ENCODE data around the gene F12. TPM values are rescaled to one million over a fixed set of nuclear protein-coding genes. Genes with fewer than 3 reads are reported as not detected.

The F12 gene
- total and polyA plus RNA-seq, 2 of the 8 experiments (the other 6 are each of a cell fraction or from before 2014, with no cell fraction given) = 6.5 to 7.8 TPM

- H3K27ac ChIP-seq (ENCODE audit: low read depth, low read length) = no peak overlapping the region
- peak overlapping the region; percentile 6 for H3K56ac ChIP-seq (replicated peaks; ENCODE audit: insufficient read length, low read depth, low read length)
- peaks cover 0 to 22% (median 14%) of the 10 kb centered on the region in 4 experiments; a peak in 5 of 7 replicates for H3K4me1 ChIP-seq (replicated peaks in 1 of 4; ENCODE audit: control insufficient read depth in 3 of 4, insufficient read depth in 4 of 4, low read length in 3 of 4)
- H4K8ac ChIP-seq (ENCODE audit: extremely low read depth, insufficient read depth, low read length) = peak overlapping the region; percentile 79
- H2BK15ac ChIP-seq (ENCODE audit: low read length) = peak overlapping the region; percentile 72; the same call in 1 of the 2 replicates
- peak overlapping the region; percentile 95 for H3K18ac ChIP-seq (ENCODE audit: extremely low read depth, low read length)
- peaks cover 13% of the 10 kb centered on the region; the same call in 1 of the 2 replicates for H3K23me2 ChIP-seq (ENCODE audit: low read depth, low read length)
- H3K79me1 ChIP-seq (ENCODE audit: low read depth, low read length) = no peaks in the 10 kb centered on the region
- no peak overlapping the region for H3K14ac ChIP-seq (ENCODE audit: insufficient read length)
- ChIA-PET CTCF (ENCODE audit: partially characterized antibody) (interaction anchor here (0.9 to 10.5 kb wide), 22 partner anchors 9 to 289 kb away, joined by 3 to 343 read pairs (median 14); partner anchors contain the start of genes GRK6, LMAN2, PRR7 and RGS14), POLR2A (ENCODE audit: partially characterized antibody) (interaction anchor here (0.7 to 10.8 kb wide), 20 partner anchors 10 to 100 kb away, joined by 3 to 143 read pairs (median 4); partner anchors contain the start of genes GRK6, LMAN2, PDLIM7 and PRELID1)
- peak overlapping the region; percentile 80; the same call in 1 of the 2 replicates for H2BK12ac ChIP-seq (ENCODE audit: low read depth, low read length)
- H3K4me3 ChIP-seq (ENCODE audit: extremely low read depth in 1 of 4, insufficient read depth in 2 of 4, low read depth in 3 of 4, low read length in 4 of 4) = peak overlapping the region; percentile 9 to 65 (median 48)
- H4K20me1 ChIP-seq (replicated peaks in 1 of 2; ENCODE audit: control insufficient read depth in 1 of 2, insufficient read depth in 2 of 2, low read length in 2 of 2) = no peaks in the 10 kb centered on the region
- peak overlapping the region; percentile 82 to 93 for H3K4me2 ChIP-seq (ENCODE audit: insufficient read depth in 1 of 2, low read depth in 2 of 2, low read length in 2 of 2)
- FAIRE-seq = no peak
- WGBS, 2 experiments (ENCODE audit: extremely low coverage in 1 of 2, insufficient coverage in 1 of 2, insufficient read length in 1 of 2, insufficient replicate concordance in 2 of 2, low coverage in 1 of 2, low lambda C conversion rate in 2 of 2, missing lambda C conversion rate in 1 of 2) = 3% methylated on average over 60 of the region's 61 CpGs; no CpG with 5 or more reads in 1 of the 2 experiments
- no peaks in the 10 kb centered on the region for H3K9me3 ChIP-seq (ENCODE audit: insufficient read depth in 2 of 2, low read depth in 1 of 2, low read length in 1 of 2)
- peak overlapping the region; percentile 54 for H3K4ac ChIP-seq (replicated peaks; ENCODE audit: insufficient read length, low read depth, low read length)
- H4K91ac ChIP-seq (replicated peaks; ENCODE audit: insufficient read length, low read length) = peak overlapping the region; percentile 84
- peak overlapping the region; percentile 26 for H4K5ac ChIP-seq (ENCODE audit: insufficient read length, low read depth, low read length)
- peak in 1 of 2 experiments; percentile 74 for DNase-seq (ENCODE audit: low read depth in 1 of 2, low spot score in 2 of 2)
- peak overlapping the region; percentile 56; the same call in 1 of the 2 replicates for H2BK5ac ChIP-seq (ENCODE audit: low read depth, low read length)
- H2BK120ac ChIP-seq (replicated peaks; ENCODE audit: low read depth, low read length) = peak overlapping the region; percentile 45
- peak overlapping the region; percentile 31; the same call in 1 of the 2 replicates for H2AFZ ChIP-seq (ENCODE audit: low read length)
- H3K79me2 ChIP-seq (ENCODE audit: control insufficient read depth in 1 of 2, insufficient read depth in 2 of 2, low read length in 2 of 2) = no peaks in the 10 kb centered on the region
- H3K9ac ChIP-seq (replicated peaks in 1 of 4; ENCODE audit: extremely low read depth in 1 of 4, low read depth in 3 of 4, low read length in 3 of 4) = no peak overlapping the region; a peak in 2 of 7 replicates
- H3K27me3 ChIP-seq (replicated peaks in 1 of 4; ENCODE audit: control insufficient read depth in 3 of 4, extremely low read depth in 1 of 4, insufficient read depth in 3 of 4, low read length in 3 of 4) = peaks cover 22 to 66% (median 44%) of the 10 kb centered on the region in 4 experiments
- H3K36me3 ChIP-seq (ENCODE audit: control insufficient read depth in 2 of 4, insufficient read depth in 4 of 4, low read length in 3 of 4) = no peaks in the 10 kb centered on the region
- H2BK20ac ChIP-seq (ENCODE audit: low read length) = peak overlapping the region; percentile 6; the same call in 1 of the 2 replicates
- no peak overlapping the region for H2AK5ac ChIP-seq (ENCODE audit: low read depth, low read length)
- no peak overlapping the region for H3K23ac ChIP-seq (ENCODE audit: insufficient read length)
- TF ChIP-seq EP300 (IDR thresholded peaks at IDR 0.05; ENCODE audit: borderline replicate concordance in 1 of 2, low read depth in 2 of 2, low read length in 2 of 2) (no peak), CBX5 (IDR thresholded peaks at IDR 0.05; ENCODE audit: low read depth, low read length) (no peak)
Observed at GRCh38 chr5:177403102-177403791, 6.1 kb downstream of the F12 start.
